HG02885 (cell line): Measurements from ENCODE around the gene SMIM38.

Experiments used
- ATAC-seq: cut with Tn5 transposase; IDR thresholded peaks from one replicate; pipeline ENCODE4 v1.9.1; 2021; ENCODE audit warnings: mild to moderate bottlenecking; ENCODE audit not compliant: unreplicated experiment, poor library complexity

Gene SMIM38

DNA sequence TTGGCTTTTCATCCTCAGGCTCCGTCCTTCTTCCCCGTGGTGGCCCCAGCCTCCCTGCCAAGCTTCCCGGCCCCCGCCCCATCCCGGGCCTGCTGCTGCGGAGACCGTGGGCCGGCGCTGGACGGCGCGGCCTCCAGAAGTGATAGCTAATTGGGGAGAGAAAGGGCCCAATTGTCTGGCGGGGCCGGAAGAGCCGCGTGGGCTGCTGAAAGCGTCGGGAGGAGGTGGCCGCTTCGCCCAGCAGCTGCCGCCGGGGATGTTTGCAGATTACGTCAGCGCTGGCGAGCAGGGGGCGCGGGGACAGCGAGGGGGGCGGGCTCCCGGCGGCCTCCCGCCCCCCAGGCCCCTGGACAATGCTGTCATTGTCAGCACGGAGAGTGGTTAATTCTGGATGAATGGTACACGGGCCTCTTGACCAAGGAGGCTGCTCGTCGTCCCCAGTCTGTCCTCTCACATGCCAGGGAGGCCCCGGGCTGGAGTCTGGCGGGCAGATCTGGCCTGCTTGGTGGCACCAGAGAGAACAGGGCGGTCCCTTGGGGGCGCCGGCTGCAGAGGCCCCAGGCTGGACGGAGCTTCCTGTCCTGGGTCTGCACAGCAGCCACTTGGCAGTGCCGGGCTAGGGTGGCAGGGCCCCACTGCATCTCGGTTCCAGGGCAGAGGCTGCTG is 1.6 kb downstream of the SMIM38 start:
- no peak for ATAC-seq

DNA sequence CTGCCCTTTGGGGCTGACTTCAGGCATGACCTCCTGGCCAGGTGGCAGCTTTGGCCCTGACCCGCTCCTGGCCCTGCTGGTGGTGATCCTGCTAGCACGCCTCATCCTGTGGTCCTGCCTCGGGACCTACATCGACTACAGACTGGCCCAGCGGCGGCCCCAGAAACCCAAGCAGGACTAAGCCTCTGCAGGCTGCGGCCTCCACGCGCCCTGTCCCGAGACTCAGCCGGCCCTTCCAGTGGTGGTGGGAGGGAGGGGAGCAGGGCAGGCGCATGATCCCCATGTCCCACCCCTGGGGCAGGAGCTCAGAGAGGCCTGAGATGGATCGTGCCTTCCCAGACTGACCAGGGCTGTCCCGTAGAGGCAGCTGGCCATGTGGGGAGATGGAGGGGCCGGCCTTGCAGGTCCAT is 2.1 kb downstream of the SMIM38 start:
- ATAC-seq, result no peak

DNA sequence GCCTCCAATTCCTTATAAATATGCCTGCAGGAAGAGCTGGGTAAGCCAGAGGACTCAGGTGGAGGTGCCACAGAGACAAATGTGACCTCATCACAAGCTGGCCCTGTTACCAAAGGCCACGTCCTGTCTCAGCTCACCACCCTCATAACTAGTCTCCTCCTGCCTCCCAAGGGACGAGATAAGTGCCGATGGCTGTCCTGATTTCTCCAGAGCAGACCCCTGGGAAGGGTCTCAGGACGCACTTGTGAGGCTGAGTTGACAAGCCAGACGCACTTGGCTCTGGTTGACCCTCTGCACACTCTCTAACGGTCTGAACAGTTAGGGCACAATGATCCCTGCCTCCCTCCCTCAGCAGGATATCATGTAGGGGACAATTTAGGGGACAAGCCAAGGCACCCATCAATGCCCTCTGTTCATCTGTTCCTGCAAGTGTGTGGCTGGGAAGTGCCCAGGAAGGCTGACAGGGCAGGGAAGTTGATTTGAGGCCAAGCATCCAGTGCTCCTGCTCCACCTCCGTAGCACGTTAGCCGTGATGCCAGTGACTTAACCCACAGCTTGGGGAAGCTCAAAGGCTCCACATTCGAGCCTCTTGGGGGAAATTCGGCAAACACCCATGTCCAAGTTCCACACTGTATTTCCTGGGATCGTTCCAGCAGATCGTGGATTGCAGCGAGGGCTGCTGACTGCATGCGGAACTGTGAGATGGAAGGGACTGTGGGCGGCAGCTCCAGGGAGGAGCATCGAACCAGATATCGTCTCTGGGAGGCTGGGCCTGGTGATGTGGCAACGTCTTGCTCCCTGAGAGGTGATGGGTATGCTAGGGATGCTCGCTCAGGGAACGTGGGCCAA is 2.8 kb downstream of the SMIM38 start:
- ATAC-seq, result no peak

DNA sequence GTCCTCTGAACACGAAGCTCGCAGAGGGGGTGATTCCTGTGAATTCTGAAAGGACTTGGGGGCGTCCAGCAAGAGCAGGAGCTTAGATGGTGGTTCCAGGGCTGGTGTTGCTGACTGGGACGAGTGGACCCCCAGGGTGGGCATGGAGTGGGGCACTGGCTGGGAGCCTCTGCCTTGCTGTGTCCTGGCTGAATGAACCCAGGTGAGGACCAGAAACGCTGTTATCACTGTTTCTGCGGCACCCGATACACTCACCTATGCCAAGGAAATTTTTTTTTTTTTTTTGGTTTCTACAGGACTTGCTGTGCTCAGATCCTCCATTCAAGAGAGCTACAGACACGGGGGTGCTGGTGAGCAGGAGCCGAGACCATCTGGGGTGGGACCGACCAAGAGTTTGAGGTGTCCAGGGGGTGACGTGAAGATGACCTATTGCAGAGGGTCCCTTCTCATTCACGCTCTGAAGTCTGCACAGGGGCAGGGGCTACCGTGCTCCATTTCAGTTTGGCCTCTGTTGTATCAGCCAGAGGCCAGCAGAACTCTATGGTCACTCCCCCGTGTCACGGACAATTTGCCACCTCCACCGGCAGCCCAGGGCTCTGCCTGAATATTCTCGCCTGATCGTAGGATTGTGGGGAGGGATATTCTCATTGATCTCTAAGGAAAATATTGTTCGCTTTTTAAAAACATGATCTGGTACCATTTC is 3.6 kb downstream of the SMIM38 start:
- ATAC-seq, result no peak

DNA sequence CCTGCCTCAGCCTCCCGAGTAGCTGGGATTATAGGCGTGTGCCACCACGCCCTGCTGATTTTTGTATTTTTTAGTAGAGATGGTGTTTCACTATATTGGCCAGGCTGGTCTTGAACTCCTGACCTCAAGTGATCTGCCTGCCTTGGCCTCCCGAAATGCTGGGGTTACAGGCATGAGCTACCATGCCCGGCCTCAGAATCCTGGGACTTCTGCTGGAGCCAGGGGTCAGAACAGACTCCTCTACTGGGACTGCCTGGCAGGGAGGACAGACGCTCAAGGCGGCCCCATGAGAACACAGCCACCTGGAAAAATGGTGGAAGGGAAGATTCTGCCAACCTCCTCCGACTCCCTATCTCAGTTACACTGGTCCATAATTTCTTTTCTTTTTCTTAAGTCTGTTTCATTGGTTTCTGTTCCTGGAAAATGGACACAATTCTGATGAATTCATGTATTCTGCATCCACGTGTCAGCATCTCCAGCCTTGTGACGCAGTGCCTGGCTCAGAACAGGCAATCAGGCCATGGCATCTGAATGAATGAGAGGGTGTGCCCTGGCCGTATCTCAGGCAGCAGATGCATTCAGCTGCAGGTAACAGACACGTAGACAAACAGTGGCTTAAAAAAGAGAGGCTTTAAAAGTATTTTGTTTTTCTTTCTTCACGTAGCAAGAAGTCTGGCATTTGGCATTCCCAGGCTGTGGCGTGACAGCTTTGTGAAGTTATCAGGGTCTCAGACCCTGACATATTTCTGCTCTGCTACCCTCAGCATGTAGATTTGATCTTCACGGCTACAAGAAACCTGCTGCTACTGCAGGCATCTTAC is 4.8 kb downstream of the SMIM38 start:
- ATAC-seq, result no peak

DNA sequence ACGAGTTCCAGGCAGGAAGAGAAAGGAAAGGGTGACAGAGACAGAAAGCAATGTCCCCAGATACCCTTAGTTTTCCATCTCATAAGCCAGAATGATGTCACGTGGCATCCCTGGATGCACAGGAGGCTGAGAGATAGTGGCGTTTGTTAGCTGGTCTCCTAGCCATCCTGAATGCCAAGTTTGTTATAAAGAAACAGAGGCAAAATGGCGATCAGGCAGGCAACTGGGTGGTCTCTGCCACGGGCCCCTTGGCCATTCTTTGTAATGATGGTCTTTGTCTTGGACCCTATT is 5.3 kb downstream of the SMIM38 start:
- no peak for ATAC-seq

DNA sequence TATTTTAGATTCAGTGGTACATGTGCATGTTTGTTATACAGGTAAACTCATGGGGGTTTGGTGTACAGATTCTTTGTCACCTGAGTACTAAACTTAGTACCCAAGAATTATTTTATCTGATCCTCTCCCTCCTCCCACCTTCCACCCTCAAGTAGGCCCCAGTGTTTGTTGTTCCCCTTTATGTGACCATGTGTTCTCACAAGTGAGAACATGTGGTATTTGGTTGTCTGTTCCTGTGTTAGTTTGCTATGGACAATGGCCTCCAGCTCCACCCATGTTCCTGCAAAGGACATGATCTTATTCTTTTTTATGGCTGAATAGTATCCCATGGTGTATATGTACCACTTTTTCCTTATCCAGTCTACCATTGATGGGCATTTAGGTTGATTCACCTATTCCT is 6.8 kb downstream of the SMIM38 start:
- no peak for ATAC-seq

DNA sequence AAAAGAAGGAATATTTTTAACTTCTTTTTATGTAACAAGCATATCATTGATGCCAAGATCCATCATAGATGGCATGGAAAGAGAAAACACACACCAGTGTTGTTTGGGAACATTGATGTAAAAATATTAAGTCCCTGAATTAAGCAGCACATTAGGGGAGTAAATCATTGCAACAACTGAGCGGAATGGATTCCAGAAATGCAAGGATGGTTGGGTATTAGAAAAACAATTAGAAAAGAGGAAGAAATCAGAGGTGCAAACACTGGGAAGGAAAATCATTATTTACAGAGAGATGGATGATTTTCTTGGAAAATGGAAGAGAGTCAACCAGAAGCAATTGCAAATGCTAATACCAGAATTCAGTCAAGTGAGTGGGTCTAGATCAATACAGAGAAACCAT is 8.1 kb downstream of the SMIM38 start:
- no peak for ATAC-seq

DNA sequence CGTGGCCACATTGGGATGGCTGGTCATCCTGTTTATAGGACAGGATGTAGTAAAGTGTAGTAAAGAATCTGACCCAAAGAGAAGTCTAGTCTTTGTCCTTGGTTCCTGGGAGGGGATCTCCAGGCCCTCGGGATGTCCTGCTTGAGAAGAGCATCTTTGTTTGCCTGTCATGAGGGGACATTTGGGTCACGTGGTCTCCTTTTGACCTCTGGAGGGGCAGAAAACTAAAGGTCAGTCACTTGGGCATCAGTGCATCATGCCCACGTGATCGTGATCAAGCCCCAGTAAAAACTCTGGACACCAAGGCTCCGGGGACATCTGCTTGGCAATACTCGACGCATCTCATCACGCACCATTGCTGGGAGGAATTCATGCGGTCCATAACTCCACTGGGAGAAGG is 9.1 kb downstream of the SMIM38 start:
- no peak for ATAC-seq

DNA sequence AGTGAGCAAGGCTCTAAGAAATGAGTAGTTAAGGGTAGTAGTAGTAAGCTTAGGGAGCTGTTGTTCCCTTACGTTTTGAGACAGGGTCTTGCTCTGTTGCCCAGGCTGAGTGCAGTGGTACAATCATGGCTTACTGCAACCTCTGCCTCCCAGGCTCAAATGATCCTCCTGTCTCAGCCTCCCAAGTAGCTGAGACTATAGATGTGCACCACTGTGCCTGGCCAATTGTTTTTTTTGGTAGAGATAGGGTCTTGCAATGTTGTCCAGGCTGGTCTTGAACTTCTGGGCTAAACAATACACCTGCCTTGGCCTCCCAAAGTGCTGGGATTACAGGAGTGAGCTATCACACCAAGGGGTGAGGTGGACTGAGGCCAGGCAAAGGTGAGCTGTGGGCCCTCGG is 10.0 kb downstream of the SMIM38 start:
- ATAC-seq, result no peak

DNA sequence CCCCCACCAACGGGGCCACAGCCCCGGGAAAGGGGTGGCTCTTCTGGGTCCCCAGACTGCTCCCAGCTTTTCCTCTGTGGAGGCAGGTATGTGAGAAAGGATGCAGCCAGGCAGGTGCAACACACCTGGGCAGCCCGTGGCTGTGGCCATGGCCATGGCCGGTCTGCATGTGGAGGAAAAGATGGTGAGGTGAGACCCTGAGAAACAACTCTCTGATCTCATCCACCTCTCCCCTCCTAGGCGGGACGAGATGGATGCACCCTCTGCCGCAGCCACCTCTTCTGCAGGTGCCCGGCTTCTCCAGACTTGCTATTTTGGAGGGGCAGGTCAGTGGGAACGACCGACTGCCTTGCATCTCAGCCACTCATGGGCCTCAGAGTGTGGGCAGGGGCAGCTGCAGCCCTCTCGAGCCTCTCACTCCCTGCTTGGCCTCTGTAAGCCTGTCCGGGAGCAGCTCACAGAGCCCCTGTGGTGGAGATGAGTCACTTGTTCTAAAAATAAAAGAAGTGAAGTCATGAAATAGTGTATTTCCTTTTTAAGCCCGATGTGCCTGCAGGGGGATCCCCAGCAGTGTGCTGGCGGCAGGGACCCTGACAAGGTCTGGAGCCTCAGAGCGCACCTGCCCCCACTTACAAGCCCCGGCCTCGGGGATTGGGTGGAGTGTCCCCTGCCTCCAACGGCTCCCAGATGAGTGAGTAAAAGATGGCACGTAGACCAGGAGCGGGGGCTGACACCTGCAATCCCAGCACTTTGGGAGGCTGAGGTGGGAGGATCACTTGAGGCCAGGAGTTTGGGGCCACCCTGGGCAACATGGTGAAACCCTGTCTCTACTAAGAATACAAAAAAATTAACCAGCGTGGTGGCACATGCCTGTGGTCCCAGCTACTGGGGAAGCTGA is 10.7 kb downstream of the SMIM38 start:
- ATAC-seq, result peak; percentile 94

DNA sequence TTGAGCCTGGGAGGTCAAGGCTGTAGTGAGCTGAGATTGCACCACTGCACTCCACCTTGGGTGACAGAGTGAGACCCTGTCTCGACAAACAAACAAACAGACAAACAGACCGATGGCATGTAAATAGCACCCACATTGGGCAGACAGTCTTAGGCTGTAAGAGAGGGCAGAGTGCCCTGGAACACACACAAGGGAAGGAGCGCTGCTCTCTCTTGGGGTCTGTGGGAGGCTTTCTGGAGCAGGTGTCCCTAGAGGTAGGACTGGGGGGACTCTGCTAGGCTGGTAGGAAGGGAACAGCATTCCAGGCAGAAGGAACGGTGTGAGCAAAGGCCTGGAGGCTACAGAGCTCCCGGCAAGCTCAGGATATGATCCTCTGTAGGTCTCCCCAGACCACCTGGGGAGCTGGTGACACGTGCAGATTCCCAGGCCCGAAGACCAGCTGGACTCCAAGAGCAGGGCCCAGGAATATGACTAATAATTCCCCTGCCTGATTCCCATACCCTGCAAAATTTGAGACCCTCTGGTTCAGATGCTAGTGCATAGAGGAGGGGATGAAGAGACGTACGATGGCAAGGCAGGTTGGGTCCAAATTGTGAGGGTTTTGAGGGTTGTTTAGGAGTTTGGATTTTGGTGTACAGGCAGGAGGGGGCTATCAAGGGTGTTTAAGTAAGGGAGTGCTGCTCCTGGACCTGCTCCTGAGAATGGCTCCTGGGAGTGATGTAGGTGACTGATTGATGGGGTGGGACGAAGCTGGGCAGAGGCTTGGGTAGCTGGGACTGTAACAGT is 11.6 kb downstream of the SMIM38 start:
- no peak for ATAC-seq

DNA sequence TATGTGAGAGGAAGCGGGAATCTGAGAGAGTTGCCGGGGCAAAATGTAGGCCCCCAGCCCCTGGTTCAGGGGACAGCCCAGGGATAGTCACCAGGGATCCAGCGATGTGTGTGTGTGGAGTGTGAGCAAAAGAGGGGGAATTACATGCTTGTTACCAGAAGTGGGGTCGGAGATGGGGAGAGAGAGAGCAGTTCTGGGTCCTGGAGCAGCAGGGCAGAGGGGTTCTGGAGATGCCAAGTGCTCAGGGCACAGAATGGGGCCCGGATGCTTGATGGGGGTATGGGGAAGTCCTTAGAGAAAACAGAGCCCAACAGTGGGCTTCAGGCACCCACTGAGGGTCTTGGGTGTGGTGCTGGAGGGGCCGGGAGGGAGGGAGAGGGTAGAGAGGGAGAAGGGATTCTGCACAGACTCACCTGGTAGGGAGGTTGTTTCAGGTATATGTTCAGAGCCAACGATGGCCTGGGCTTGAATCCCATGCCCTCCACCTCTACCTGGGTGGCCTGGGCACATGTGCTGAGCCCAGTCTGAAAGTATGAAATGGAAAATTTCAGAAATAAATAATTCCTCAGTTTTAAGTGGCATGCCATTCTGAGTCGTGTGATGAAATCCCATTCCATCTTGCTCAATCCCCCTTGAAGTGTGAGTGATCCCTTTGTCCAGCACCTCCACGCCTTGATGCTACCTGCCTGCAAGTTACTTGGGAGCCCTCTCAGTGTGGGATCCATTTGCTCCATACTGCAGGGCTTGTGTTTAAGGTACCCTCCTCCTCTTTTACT is 12.4 kb downstream of the SMIM38 start:
- no peak for ATAC-seq

DNA sequence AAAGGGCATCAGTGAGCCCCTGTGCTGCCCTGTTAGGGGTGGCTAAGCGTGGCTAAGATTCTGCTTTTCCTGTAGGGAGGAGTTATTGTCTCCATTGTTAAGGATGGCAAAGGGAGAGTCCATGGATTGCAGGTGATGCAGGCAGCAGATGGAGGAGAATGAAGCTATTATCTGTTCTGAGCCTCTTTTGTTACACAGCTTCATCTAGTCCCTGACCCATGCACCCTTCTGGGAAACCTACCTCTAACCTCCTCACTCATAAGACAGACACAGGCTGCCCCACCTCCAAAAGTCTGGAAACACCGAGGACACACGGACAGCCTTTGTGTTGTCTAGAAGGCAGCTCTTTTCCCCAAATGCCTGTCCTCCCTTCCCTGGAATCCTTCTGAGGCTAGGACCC is 13.7 kb downstream of the SMIM38 start:
- ATAC-seq, result no peak

DNA sequence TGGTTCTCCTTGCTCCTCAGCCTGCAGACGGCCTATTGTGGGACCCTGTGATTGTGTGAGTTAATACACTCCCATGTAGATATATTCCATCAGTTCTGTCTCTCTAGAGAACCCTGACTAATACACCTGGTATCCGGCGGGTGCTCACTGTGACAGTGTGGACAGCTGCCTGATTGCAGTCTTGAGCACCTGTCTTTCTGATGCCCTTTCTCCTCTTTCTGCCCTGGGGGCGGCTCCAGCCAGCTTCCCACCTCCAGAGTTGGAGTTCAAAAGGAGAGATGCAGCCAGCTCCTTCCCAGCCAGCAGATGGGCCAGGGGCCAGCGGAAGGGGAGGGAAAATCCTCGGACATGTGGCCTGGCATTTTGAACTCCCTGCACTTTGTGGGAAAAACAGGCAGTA is 15.0 kb downstream of the SMIM38 start:
- no peak for ATAC-seq

DNA sequence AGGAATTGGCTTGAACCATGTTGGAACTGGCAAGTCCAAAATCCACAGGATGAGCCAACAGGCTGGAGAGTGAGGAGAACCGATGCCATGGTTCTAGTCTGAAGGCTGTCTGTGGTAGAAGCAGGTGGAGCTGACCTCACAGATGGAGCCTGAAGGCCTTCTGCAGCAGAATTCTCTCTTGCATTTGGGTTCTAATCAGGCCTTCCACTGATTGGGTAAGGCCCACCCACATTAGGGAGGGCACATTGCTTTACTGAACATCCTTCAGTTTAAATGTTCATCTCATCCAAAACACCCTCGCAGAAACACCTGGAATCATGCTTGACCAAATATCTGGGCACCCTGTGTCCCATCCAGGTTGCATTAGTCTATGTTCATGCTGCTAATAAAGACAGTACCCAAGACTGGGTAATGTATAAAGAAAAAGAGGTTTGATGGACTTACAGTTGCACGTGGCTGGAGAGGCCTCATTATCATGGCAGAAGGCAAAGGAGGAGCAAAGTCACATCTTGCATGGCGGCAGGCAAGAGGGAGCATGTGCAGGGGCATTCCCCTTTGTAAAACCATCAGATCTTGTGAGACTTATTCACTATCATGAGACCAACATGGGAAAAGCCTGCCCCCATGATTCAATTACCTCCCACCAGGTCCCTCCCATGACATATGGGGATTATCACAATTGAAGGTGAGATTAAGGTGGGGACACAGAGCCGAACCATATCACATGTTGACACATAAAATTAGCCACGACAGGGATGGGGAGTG is 15.9 kb downstream of the SMIM38 start:
- no peak for ATAC-seq

DNA sequence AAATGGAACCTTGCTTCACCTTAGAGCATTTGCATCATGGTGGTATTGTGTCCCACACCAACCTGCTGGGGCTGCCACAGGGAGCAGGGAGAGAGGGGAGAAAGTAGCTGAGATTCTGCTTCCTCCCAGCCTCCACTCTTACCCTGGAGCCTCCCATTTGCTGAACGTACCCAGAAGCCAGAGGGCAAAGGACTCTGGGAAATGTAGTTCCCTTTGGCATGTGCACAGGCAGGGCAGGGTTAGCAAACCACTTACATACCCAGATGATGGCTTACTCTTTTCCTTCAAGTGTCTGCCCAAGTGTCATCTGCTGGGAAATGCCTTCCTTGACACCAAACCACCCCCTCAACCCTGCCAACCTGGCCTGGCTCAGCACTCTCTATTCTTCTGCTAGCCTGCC is 16.9 kb downstream of the SMIM38 start:
- ATAC-seq, result no peak

DNA sequence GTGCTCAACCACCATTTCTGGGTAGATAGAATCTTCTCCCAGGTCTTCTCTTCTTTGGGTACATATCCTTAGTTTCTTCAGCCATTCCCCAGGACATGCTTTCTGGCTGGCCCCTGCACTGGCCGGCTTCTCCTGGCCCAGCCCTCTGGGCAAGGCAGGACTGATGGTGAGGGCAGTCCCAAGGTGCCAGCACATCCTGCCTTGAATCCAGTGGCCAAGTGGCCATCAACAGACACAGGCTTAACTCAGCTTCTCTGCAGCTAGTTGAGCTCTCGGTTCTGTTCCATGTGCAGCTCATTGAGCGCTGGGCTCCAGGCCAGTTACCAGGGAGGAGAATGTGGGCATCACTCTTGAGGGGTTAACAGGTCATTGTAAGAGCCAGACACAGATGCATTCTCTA is 17.6 kb downstream of the SMIM38 start:
- ATAC-seq, result no peak
